Smooth muscle cell (in vitro differentiated cells): ENCODE measurements around the gene EIF4G3. TPM values are rescaled to one million over a fixed set of nuclear protein-coding genes. Genes with fewer than 3 reads are reported as not detected.
"Not testable (repeated sequence)": the region's sequence is repeated elsewhere in the genome, so short reads cannot be mapped to it uniquely, and the experiment has no call there.

Experiments
- DNase-seq: peaks from one replicate; lab custom pipeline; 2025; ENCODE audit not compliant: unreplicated experiment; lab: John Stamatoyannopoulos, UW
- H2AFZ ChIP-seq: fragments of 200-600 bp; sonication (generic); 2 replicates; pipeline ENCODE4 v1.6.0; 2016; ENCODE audit warnings: antibody characterized with exemption, low read depth, mild to moderate bottlenecking
- H3F3A ChIP-seq: fragments of 200-600 bp; sonication (generic); 2 replicates; pipeline ENCODE4 v1.6.0; 2017; ENCODE audit warnings: antibody characterized with exemption, low read depth
- H3K27ac ChIP-seq: fragments of 200-600 bp; sonication (generic); 2 replicates; pipeline ENCODE4 v1.5.1; 2016; ENCODE audit warnings: low read depth, mild to moderate bottlenecking
- H3K27me3 ChIP-seq: fragments of 200-600 bp; sonication (generic); 2 replicates; pipeline ENCODE4 v1.6.1; 2016; ENCODE audit warnings: low read depth, mild to moderate bottlenecking
- H3K36me3 ChIP-seq: fragments of 200-600 bp; sonication (generic); 2 replicates; pipeline ENCODE4 v1.5.1; 2016; ENCODE audit warnings: low read depth
- H3K4me1 ChIP-seq: fragments of 200-600 bp; sonication (generic); 2 replicates; pipeline ENCODE4 v1.5.1; 2016; ENCODE audit warnings: low read depth
- H3K4me2 ChIP-seq: fragments of 200-600 bp; sonication (generic); 2 replicates; pipeline ENCODE4 v1.6.0; 2016; ENCODE audit warnings: mild to moderate bottlenecking
- H3K4me3 ChIP-seq: fragments of 200-600 bp; sonication (generic); 2 replicates; pipeline ENCODE4 v1.5.1; 2016; ENCODE audit warnings: mild to moderate bottlenecking
- H3K79me2 ChIP-seq: fragments of 200-600 bp; sonication (generic); 2 replicates; pipeline ENCODE4 v1.6.0; 2016; ENCODE audit warnings: low read depth, mild to moderate bottlenecking
- H3K9ac ChIP-seq: fragments of 200-600 bp; sonication (generic); 2 replicates; pipeline ENCODE4 v1.6.0; 2016; ENCODE audit warnings: low read depth
- H3K9me3 ChIP-seq: fragments of 200-600 bp; sonication (generic); replicated peaks from 2 replicates; pipeline ENCODE4 v1.5.1; 2016; ENCODE audit warnings: low read depth
- H4K20me1 ChIP-seq: fragments of 200-600 bp; sonication (generic); 2 replicates; pipeline ENCODE4 v1.6.0; 2016; ENCODE audit warnings: low read depth
- WGBS: methylation state at CpG from one replicate; pipeline ENCODE4 v1.1.7; 2016; ENCODE audit warnings: low lambda C conversion rate; 5-methylcytosine and 5-hydroxymethylcytosine counted together
- polyA plus RNA-seq: library from polyadenylated mRNA; unstranded; fragments of >200 nt; fragmentation: Nextera tagmentation; extraction: Ambion mirVana; gene quantifications from 2 replicates; pipeline ENCODE4 v1.2.1, GENCODE V29; 2016
- total RNA-seq: library from RNA; depleted of rRNA; stranded (reverse); fragments of >200 nt; gene quantifications from 2 replicates; pipeline ENCODE4 v1.2.3, GENCODE V29; 2014
- TF ChIP-seq, protein P1 (sequence below): fragments of 200-600 bp; sonication (generic); IDR thresholded peaks from 2 replicates; pipeline ENCODE4 v1.5.1; 2017; ENCODE audit warnings: borderline replicate concordance, mild to moderate bottlenecking, antibody characterized with exemption; ENCODE audit not compliant: insufficient read depth, poor library complexity, severe bottlenecking

Gene EIF4G3
- total and polyA plus RNA-seq, 2 experiments from 2014 or later, result 31.5 to 49.5 TPM

DNA sequence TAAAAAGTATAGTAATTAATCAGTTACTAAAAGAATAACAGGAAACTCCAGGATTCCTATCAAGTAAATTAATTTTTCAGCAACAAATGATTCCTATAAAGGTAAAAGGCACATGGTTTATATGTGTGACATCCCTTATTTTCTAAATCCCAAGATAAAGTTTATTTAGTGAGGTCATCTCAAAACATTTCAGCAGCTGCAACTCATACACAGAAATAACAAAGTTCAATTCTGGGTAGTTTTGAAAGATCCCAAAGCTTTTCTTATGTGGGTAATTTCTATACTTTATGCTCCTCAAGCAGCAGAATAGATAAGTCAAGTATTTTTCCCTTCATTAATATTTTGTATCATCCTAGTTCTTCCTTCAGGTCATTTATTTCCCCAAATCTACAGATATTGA, 117.7 kb downstream of the EIF4G3 start:
- DNase-seq, result no peak
- peaks cover 48% of the 10 kb centered on the region for H3K79me2 ChIP-seq

GRCh38 chr1:21058035-21058793, 118.5 kb downstream of the EIF4G3 start:
- H3K36me3 ChIP-seq, result no peaks in the 10 kb centered on the region
- H4K20me1 ChIP-seq, result peaks cover 71% of the 10 kb centered on the region
- no peak overlapping the region for H3K4me3 ChIP-seq
- H3K27ac ChIP-seq, result no peak overlapping the region
- no peak overlapping the region for H3K9ac ChIP-seq
- DNase-seq, result no peak
- 64% methylated on average over 3 of the region's 3 CpGs for WGBS
- H3K4me2 ChIP-seq, result no peak overlapping the region
- no peaks in the 10 kb centered on the region for H3K9me3 ChIP-seq
- no peaks in the 10 kb centered on the region for H3K27me3 ChIP-seq
- H3K4me1 ChIP-seq, result peaks cover 3% of the 10 kb centered on the region
- peaks cover 43% of the 10 kb centered on the region for H3K79me2 ChIP-seq
- no peak overlapping the region for H2AFZ ChIP-seq
- TF ChIP-seq, protein P1, sequence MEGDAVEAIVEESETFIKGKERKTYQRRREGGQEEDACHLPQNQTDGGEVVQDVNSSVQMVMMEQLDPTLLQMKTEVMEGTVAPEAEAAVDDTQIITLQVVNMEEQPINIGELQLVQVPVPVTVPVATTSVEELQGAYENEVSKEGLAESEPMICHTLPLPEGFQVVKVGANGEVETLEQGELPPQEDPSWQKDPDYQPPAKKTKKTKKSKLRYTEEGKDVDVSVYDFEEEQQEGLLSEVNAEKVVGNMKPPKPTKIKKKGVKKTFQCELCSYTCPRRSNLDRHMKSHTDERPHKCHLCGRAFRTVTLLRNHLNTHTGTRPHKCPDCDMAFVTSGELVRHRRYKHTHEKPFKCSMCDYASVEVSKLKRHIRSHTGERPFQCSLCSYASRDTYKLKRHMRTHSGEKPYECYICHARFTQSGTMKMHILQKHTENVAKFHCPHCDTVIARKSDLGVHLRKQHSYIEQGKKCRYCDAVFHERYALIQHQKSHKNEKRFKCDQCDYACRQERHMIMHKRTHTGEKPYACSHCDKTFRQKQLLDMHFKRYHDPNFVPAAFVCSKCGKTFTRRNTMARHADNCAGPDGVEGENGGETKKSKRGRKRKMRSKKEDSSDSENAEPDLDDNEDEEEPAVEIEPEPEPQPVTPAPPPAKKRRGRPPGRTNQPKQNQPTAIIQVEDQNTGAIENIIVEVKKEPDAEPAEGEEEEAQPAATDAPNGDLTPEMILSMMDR, result no peak
- H3F3A ChIP-seq, result peaks cover 3% of the 10 kb centered on the region

More for the DNA sequence above, 117.7 kb downstream of the EIF4G3 start:
- peaks cover 79% of the 10 kb centered on the region for H4K20me1 ChIP-seq
- peaks cover 3% of the 10 kb centered on the region for H3K4me1 ChIP-seq
- TF ChIP-seq, protein P1, result no peak
- no peaks in the 10 kb centered on the region for H3K36me3 ChIP-seq
- H3K9me3 ChIP-seq, result no peaks in the 10 kb centered on the region
- H3K4me2 ChIP-seq, result no peak overlapping the region
- no peak overlapping the region for H3K4me3 ChIP-seq
- no peak overlapping the region for H3K9ac ChIP-seq
- peaks cover 3% of the 10 kb centered on the region for H3F3A ChIP-seq
- no peak overlapping the region for H3K27ac ChIP-seq
- H3K27me3 ChIP-seq, result no peaks in the 10 kb centered on the region
- H2AFZ ChIP-seq, result no peak overlapping the region

DNA sequence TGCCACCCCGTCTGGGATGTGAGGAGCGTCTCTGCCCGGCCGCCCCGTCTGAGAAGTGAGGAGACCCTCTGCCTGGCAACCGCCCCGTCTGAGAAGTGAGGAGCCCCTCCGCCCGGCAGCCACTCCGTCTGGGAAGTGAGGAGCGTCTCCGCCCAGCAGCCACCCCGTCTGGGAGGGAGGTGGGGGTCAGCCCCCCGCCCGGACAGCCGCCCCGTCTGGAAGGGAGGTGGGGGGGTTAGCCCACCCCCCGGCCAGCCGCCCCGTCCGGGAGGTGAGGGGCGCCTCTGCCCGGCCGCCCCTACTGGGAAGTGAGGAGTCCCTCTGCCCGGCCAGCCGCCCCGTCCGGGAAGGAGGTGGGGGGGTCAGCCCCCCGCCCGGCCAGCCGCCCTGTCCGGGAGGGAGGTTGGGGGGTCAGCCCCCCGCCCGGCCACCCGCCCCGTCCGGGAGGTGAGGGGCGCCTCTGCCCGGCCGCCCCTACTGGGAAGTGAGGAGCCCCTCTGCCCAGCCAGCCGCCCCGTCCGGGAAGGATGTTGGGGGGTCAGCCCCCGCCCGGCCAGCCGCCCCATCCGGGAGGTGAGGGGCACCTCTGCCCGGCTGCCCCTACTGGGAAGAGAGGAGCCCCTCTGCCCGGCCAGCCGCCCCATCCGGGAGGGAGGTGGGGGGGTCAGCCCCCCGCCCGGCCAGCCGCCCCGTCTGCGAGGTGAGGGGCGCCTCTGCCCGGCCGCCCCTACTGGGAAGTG, 123.3 kb downstream of the EIF4G3 start:
- DNase-seq, H3K9me3 ChIP-seq, H3K36me3 ChIP-seq, H3K9ac ChIP-seq, H3K4me1 ChIP-seq, H3K27ac ChIP-seq, H3F3A ChIP-seq, H3K4me2 ChIP-seq, H3K4me3 ChIP-seq, H2AFZ ChIP-seq, H3K27me3 ChIP-seq: not testable (repeated sequence)
- H4K20me1 ChIP-seq, result peaks cover 56% of the 10 kb centered on the region
- WGBS, result 97% methylated on average over 25 of the region's 59 CpGs
- H3K79me2 ChIP-seq, result peaks cover 37% of the 10 kb centered on the region

- no peaks in the 10 kb centered on the region for H3K9me3 ChIP-seq
- H3K4me3 ChIP-seq, result no peak overlapping the region
- TF ChIP-seq, protein P1, result no peak
- H3K9ac ChIP-seq, result no peak overlapping the region
- H3K4me2 ChIP-seq, result no peak overlapping the region
- H3K27ac ChIP-seq, result no peak overlapping the region
- no peak for DNase-seq
- H3K36me3 ChIP-seq, result no peaks in the 10 kb centered on the region
- peaks cover 3% of the 10 kb centered on the region for H3K4me1 ChIP-seq
- no peaks in the 10 kb centered on the region for H3F3A ChIP-seq
- no peak overlapping the region for H2AFZ ChIP-seq
- 97% methylated on average over 3 of the region's 3 CpGs for whole genome bisulfite sequencing
- peaks cover 55% of the 10 kb centered on the region for H4K20me1 ChIP-seq
- H3K27me3 ChIP-seq, result no peaks in the 10 kb centered on the region
- peaks cover 41% of the 10 kb centered on the region for H3K79me2 ChIP-seq
These were observed 124.7 kb downstream of the EIF4G3 start for GRCh38 chr1:21052034-21052433.
